GM19238 (cell line): ENCODE data around the gene TGM1.
"Not testable (repeated sequence)": the region's sequence is repeated elsewhere in the genome, so short reads cannot be mapped to it uniquely, and the experiment has no call there.

ENCODE experiments used
- DNase-seq: peaks from one replicate; pipeline ENCODE4 v3.0.0; 2011; ENCODE audit warnings: low spot score; ENCODE audit not compliant: insufficient read length

TGM1 gene

GRCh38 chr14:24234095-24235005 is 28.6 kb downstream of the TGM1 start:
- no peak for DNase-seq

DNA sequence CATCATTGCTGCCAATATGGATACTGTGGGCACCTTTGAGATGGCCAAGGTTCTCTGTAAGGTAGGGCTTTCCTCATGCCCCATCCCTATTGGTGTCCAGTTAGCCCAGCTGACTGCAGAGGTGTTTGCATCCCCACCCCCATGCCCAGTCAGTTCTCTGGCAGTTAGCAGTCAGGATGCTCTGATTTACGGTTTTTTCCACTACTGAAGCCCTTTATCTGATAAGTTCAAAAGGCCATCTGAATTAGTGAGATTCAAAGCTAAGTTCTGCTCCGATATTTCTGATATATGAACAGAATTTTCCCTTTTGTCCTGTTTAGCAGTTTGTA is 29.5 kb downstream of the TGM1 start:
- DNase-seq = no peak

- no peak for DNase-seq
Measured at GRCh38 chr14:24232645-24233537, 30.1 kb downstream of the TGM1 start, which contains the start of gene GMPR2. TSS of gene GMPR2 (plus strand) at chr14:24232929. CDS start at chr14:24233254, 325 bp downstream.

DNA sequence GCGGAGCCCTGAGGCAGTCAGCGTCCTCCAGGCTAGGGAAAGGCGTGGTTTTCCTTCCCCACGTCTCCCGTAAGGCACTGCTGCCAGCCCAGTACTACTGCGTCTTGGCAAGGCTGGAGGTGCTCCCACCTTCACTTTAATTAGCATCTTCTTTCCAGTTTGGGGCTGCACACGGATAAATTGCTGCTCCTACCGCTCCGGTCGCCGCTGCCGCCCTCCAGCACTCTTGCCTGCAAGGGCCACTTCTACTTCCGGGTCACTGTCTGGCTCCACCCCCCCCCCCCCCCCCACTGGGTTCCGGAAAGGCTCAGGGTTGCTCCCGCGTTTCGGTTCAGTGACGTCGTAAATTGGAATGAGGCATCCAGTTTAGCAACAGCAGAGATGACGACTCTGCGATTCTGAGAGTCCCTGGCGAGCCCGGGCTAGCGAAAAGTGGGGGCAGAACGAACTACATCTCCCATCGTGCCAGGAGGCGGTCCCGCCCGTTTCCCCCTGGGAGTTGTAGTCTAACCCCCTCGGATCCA is 30.8 kb downstream of the TGM1 start, which contains the start of gene NEDD8:
Gene NEDD8 (minus strand): TSS at position 247 of the 524 bp plus-strand sequence. CDS start 100 bp downstream, at position 147.
- peak; percentile 76 for DNase-seq

DNA sequence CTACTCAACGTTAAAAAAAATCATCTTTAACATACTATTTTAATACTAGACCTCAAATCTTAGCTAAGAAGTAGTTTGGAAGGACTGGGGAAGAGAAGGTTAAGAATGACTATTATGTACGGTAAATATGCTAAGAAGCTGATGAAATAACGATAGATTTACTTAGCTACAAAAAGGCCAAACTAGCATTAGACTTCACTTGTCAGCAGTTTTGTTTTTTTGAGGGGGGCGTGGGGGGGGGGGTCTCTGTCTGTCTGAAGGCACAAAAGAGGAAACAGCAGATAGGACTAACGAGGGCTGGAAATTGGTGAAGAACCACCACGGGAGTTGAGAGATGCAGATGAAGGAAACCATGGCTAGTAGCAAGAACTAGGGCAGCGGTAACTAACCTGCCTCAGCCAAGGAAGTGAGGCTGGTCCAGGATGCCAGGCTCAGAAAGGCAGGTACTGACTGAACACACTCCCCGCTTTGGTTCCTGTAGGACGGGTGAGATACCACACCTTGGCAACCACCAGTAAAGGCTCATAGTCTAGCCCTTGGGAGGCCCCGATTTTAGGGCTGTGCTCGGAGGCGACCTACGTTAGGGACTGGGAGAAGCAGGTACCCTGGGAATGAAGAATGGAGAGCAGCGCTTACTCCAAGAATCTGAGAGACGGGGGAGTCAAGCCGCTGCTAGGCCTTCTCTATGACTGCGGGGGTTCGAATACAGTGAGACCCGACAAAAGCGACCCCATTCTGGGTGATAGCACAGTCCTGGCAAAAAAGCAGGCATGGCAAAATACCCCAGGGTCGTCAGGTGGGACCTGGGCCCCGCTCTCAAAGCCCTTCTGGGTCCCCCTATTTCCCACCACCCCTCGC is 31.5 kb downstream of the TGM1 start:
- DNase-seq = no peak

GRCh38 chr14:24228902-24229301 is 34.1 kb downstream of the TGM1 start:
- no peak for DNase-seq

GRCh38 chr14:24226473-24226872 is 36.5 kb downstream of the TGM1 start:
- no peak for DNase-seq

DNA sequence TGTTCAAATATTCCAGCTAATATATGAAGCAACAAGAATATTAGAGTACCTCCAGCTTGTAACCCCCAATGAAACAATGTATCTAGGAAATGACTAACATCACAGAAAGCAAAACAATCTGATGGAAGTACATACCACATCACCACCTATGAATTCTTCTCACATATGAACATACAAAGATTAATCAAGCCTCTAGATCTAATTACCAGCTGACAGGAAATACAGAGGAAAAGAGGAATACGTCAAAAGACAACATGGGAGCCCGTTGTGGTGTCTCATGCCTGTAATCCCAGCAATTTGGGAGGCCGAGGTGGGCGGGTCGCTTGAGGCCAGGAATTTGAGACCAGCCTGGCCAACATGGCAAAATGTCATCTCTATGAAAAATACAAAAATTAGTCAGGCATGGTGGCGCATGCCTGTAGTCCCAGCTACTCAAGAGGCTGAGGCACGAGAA is 38.3 kb downstream of the TGM1 start:
- no peak for DNase-seq

DNA sequence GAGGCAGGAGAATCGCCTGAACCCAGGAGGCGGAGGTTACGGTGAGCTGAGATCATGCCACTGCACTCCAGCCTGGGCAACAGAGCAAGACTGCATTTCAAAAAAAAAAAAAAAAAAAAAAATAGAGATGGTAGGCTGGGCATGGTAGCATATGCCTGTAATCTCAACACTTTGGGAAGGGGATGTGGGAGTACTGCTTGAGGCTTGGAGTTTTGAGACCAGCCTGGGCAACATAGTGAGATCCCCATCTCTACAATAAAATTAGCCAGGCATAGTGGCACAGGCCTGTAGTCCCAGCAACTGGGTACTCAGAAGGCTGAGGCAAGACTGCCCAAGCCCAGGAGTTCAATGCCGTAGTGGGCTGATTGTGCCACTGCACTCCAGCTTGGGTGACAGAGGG is 40.0 kb downstream of the TGM1 start:
- DNase-seq = not testable (repeated sequence)

GRCh38 chr14:24219521-24219920 is 43.5 kb downstream of the TGM1 start:
- DNase-seq = no peak

GRCh38 chr14:24219080-24219479 is 43.9 kb downstream of the TGM1 start:
- no peak for DNase-seq

- DNase-seq = not testable (repeated sequence)
Measured at GRCh38 chr14:24216876-24217275, 46.1 kb downstream of the TGM1 start.

DNA sequence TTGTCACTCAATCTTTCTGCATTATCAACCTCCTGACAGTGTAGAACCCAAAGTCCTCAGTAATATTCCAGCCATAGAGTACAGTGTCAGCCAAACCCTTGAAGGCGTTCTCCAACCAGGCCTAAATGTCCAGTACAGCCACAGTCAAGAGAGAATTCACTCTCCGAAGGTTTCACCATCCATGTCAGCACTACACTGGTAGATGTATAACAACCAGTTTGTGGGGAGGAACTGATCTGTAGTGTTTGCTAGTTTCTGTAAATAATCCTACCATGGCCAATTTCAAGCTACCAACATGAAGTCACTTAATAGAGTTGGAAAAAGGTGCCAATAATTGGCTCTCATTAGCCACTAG is 46.7 kb downstream of the TGM1 start:
- DNase-seq = no peak

DNA sequence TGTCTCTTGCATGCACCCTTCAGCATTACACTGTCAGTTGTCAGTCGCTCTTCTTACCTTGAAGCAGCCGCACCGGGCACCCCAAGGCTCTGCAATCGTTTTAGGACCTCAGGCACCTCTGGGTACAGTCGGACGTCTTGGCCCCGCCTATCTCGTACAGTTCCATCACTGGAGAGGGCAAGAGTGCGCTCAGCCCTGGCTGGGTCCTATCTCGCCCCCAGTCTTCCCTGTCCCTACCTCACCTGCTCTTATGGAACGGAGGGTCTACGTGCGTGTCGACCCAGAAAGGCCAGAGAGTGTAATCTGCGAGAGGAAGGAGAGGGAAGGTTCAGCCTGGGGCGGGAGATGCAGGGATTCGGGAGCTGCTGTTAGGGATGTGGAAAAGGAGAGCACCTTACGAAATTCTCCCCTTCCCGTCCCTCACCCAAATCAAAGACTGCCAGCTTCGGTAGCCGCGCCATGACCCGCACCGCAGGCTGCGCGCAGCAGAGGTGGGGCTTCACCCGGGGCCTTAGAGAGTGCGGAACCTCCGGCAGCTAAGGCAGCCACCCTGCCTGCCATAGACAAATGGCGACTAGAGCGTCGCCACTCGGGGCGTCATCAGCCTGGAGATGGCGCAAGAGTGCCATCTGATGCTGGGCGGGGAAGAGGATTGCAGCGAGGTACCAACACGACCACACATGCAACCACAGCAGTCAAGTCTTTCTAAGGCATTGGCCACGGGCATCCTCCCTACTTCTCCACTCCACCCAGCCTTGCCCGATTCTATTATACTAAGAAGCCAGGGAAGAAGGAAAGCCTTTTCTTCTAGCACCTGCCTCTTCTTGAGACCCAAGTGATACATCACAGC is 47.3 kb downstream of the TGM1 start, which contains the start of gene MDP1:
Gene MDP1 (minus strand): TSS at position 572 of the 850 bp plus-strand sequence. CDS start 111 bp downstream, at position 461.
- peak; percentile 85 for DNase-seq

DNA sequence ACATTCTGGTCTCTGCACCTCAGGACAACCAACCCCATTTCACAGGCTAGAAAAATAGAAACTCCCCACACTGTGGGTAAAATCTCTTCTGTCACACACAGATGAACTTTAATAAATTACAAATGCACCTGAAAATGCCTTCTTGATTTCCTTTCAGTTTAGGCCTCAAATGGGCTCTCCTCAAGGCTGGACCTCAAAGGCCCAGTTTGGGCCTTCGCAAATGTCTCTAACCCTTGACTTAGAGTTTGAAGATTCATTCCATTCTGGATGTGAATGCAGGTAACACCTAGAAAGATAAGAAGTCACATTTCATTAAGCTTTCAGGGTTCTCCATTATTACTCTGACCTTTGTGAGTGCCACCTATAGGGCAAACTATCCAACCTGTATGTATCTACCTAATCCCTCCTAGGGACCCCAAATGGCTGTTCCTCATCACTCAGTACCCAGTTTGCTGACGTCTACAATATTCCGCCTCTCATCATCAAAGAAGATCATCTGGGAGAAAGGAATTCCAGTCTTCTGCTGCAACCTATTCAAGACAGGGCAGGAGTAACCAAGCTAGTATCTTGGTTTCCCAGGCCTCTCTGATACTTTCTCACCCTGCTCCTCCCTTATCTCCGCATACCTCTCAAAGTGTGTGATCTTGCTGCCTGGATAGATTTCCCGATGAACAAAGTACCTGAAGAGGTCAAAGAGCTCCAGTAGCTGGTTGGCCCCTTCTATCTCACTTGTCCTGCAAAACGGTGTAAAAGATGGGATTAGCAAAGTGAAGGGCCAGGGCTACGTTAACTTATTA is 48.9 kb downstream of the TGM1 start:
- DNase-seq = no peak

GRCh38 chr14:24212924-24213865 is 49.8 kb downstream of the TGM1 start, which contains the start of gene CHMP4A:
TSS of gene CHMP4A (minus strand) at chr14:24213488. CDS start at chr14:24213439, 49 bp downstream.
- DNase-seq = peak; percentile 94

GRCh38 chr14:24211311-24211710 is 51.7 kb downstream of the TGM1 start:
- no peak for DNase-seq

- no peak for DNase-seq
Measured at GRCh38 chr14:24207625-24208024, 55.4 kb downstream of the TGM1 start.
